ENCODE measurements around the gene GAS6. TPM values are rescaled to one million over a fixed set of nuclear protein-coding genes. Genes with fewer than 3 reads are reported as not detected.

Gene GAS6
- total and polyA plus RNA-seq, 2 donors (not counting 3 experiments of a cell fraction or from before 2014, with no cell fraction given), result 69.2 to 109 TPM

DNA sequence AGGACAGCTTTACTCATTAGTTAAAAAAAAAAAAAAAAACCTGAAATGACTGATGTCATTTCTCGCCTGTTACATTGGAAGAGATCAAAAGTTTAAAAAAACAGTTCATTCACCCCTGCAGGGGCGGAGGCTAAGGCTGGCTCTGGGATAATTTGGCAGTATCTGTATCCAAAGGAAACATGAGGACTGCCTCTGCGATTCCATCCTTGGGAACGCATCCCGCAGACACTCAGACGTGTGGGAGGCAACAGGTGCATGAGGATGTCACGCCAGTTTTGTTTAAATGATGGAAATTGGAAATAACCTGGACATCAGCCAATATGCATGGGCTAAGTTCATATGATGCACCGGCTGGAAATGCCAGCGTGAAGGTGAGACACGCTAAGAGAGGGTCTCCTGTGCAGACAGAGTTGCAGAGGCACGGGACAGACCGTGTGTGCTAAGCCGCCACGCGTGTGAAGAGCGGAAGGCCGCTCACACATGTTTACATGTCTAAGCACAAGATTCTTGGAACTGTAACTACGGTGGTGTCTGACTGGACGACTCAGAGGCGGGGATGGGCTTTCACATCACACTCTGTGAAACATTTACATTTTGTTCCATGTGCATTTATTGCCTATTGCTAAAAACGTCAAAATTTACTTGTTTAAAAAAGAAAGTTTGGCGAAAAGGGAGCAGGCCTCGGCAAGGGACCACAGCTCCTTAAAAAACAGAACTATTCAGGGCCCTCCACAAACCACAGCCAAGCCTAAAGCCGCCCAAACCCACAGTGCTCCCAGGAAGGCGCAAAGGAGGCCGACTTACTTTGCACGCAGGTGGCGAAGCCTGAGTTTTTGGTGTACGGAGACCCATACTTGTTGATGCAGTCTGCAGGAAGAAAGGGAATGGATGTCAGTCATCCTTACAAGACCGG, 17.9 kb downstream of the GAS6 start:
- no peak for TF ChIP-seq MYC (IDR thresholded peaks at IDR 0.05; ENCODE audit: low read depth, low read length)
- no peak for TF ChIP-seq JUN (IDR thresholded peaks at IDR 0.05; ENCODE audit: borderline replicate concordance, insufficient read depth, insufficient read length, low read depth)
- TF ChIP-seq GATA2 (IDR thresholded peaks at IDR 0.05; ENCODE audit: insufficient read depth, insufficient read length, low read depth, low read length), result no peak
- TF ChIP-seq, protein P1, sequence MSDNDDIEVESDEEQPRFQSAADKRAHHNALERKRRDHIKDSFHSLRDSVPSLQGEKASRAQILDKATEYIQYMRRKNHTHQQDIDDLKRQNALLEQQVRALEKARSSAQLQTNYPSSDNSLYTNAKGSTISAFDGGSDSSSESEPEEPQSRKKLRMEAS (IDR thresholded peaks at IDR 0.05; ENCODE audit: insufficient read depth, insufficient read length), result no peak
- TF ChIP-seq FOS (IDR thresholded peaks at IDR 0.05; ENCODE audit: borderline replicate concordance, insufficient read depth, low read length), result no peak
- no peak for TF ChIP-seq POLR2AphosphoS5 (IDR thresholded peaks at IDR 0.05; ENCODE audit: insufficient read depth, low read depth, low read length)
- no peak for TF ChIP-seq EZH2 (IDR thresholded peaks at IDR 0.05; ENCODE audit: borderline replicate concordance, low read depth, low read length, severe bottlenecking)
- TF ChIP-seq, protein P2, sequence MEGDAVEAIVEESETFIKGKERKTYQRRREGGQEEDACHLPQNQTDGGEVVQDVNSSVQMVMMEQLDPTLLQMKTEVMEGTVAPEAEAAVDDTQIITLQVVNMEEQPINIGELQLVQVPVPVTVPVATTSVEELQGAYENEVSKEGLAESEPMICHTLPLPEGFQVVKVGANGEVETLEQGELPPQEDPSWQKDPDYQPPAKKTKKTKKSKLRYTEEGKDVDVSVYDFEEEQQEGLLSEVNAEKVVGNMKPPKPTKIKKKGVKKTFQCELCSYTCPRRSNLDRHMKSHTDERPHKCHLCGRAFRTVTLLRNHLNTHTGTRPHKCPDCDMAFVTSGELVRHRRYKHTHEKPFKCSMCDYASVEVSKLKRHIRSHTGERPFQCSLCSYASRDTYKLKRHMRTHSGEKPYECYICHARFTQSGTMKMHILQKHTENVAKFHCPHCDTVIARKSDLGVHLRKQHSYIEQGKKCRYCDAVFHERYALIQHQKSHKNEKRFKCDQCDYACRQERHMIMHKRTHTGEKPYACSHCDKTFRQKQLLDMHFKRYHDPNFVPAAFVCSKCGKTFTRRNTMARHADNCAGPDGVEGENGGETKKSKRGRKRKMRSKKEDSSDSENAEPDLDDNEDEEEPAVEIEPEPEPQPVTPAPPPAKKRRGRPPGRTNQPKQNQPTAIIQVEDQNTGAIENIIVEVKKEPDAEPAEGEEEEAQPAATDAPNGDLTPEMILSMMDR (IDR thresholded peaks at IDR 0.05; ENCODE audit: extremely low read depth in 1 of 2, insufficient read depth in 1 of 2, low read depth in 1 of 2, low read length in 2 of 2), result no peak
- TF ChIP-seq POLR2A (IDR thresholded peaks at IDR 0.05; ENCODE audit: low read depth, low read length), result no peak

More for the DNA sequence above, 17.9 kb downstream of the GAS6 start:
- H3K9ac ChIP-seq (replicated peaks; ENCODE audit: extremely low read depth, insufficient read depth, low read length), result no peak overlapping the region
- no peak for FAIRE-seq
- H3K27me3 ChIP-seq (ENCODE audit: control insufficient read depth in 2 of 2, insufficient read depth in 2 of 2, low read length in 2 of 2), result no peaks in the 10 kb centered on the region
- H3K79me2 ChIP-seq (ENCODE audit: control insufficient read depth, insufficient read depth, low read length), result no peaks in the 10 kb centered on the region
- BruUV-seq (replicated peaks), result no TSS peak
- no peaks in the 10 kb centered on the region for H3K9me3 ChIP-seq (replicated peaks; ENCODE audit: control insufficient read depth, insufficient read depth, low read length)
- ChIA-PET POLR2A (no interaction called here), CTCF (interaction anchor here (0.9 kb wide), 1 partner anchor 101 kb away, joined by 3 read pairs; no protein-coding TSS in a partner anchor)
- no peaks in the 10 kb centered on the region for H3K4me1 ChIP-seq (ENCODE audit: control insufficient read depth, extremely low read depth, insufficient read depth, low read length)
- peaks cover 0 to 11% of the 10 kb centered on the region in 2 experiments for H3K36me3 ChIP-seq (ENCODE audit: control insufficient read depth in 2 of 2, extremely low read depth in 1 of 2, insufficient read depth in 2 of 2, low read length in 2 of 2)
- no peak overlapping the region for H2AFZ ChIP-seq (ENCODE audit: low read depth, low read length)
- H4K20me1 ChIP-seq (replicated peaks; ENCODE audit: control insufficient read depth, extremely low read depth, insufficient read depth, low read length), result no peaks in the 10 kb centered on the region
- no peak overlapping the region for H3K4me2 ChIP-seq (ENCODE audit: insufficient read depth, low read length)
- dilution Hi-C loops (cut with MboI; ENCODE audit: extremely low pct_ligation_motif_present, low sequenced_read_pairs), result no loop called here
- DNase-seq (ENCODE audit: low read depth, low spot score), result no peak
- intact Hi-C loops (cut with micrococcal nuclease), result no loop called here
- no peak overlapping the region for H3K27ac ChIP-seq (ENCODE audit: insufficient read depth, low read depth, low read length)
- H3K9me1 ChIP-seq (replicated peaks; ENCODE audit: control insufficient read depth, extremely low read depth, insufficient read depth, low read length), result no peaks in the 10 kb centered on the region
- H3K4me3 ChIP-seq (replicated peaks in 1 of 3; ENCODE audit: insufficient read depth in 1 of 3, low read depth in 1 of 3, low read length in 3 of 3), result no peak overlapping the region

Data from endothelial cell of umbilical vein (primary cell).